Right cardiac atrium (tissue), 5 donors: ENCODE data around the gene ART5. TPM values are rescaled to one million over a fixed set of nuclear protein-coding genes. Genes with fewer than 3 reads are reported as not detected.
A peak's percentile ranks its signal among the peaks of the same experiment; 100 is the strongest.

Source experiments
- ATAC-seq, 2 donors: fragments of 200-7000 bp; cut with Tn5 transposase; one replicate each; pipeline versions ENCODE4 v1.8.0 to v1.9.1; 2020; ENCODE audit warnings: moderate library complexity in 2 of 2, mild to moderate bottlenecking in 1 of 2
- DNase-seq, 3 donors: peaks; one replicate each; pipeline ENCODE4 v3.0.0-alpha.2; 2020
- H3K27ac ChIP-seq: one replicate; pipeline ENCODE4 v1.5.1; 2013; ENCODE audit warnings: mild to moderate bottlenecking, low read length, control low read depth, moderate library complexity
- H3K27me3 ChIP-seq: one replicate; pipeline ENCODE4 v1.6.1; 2013; ENCODE audit not compliant: control insufficient read depth, insufficient read depth
- H3K4me1 ChIP-seq: one replicate; pipeline ENCODE4 v1.6.1; 2013; ENCODE audit warnings: low read length; ENCODE audit not compliant: control insufficient read depth, insufficient read depth
- H3K4me3 ChIP-seq: one replicate; pipeline ENCODE4 v1.5.1; 2013; ENCODE audit warnings: low read length, control low read depth
- H3K9me3 ChIP-seq: one replicate; pipeline ENCODE4 v1.6.1; 2013; ENCODE audit warnings: low read length; ENCODE audit not compliant: control insufficient read depth
- WGBS: extraction: QIAGEN DNeasy Blood & Tissue Kit; methylation state at CpG from one replicate; pipeline ENCODE4 v1.1.7; 2013; 5-methylcytosine and 5-hydroxymethylcytosine counted together
- intact Hi-C, 4 donors: fragments of 100-400 bp; cut with DNase I; formaldehyde crosslinking; loops; one replicate each; pipeline versions ENCODE4 v1.11.0 to v1.14.0; 2022 to 2023
- long read RNA-seq, 4 donors: library from polyadenylated mRNA; unstranded; transcript quantifications; one replicate each; pipeline ENCODE4 v2.0.0, GENCODE V29; 2020 to 2021
- polyA plus RNA-seq: library from polyadenylated mRNA; stranded (reverse); fragments of 200-250 nt; gene quantifications from one replicate; pipeline ENCODE4 v1.2.3, GENCODE V29; 2013
- total RNA-seq, 4 donors: library from RNA; stranded (reverse); fragmentation: NEBNext Ultra II Directional; extraction: Animal tissue kit (Norgen Biotek cat#: 25700); gene quantifications; one replicate each; pipeline ENCODE4 v1.2.1, GENCODE V29; 2021
- donor health status: healthy with polysubstance abuse.
- donor health status: DM: no; HTN: yes; CAD: no.
- donor health status: DM: no; HTN: no; CAD: no.
- donor health status: DM: no; HTN: yes; CAD: no; lungs with severe emphysema.
- donor health status: DM: yes; HTN: yes; CAD: no.

ART5 gene, protein sequence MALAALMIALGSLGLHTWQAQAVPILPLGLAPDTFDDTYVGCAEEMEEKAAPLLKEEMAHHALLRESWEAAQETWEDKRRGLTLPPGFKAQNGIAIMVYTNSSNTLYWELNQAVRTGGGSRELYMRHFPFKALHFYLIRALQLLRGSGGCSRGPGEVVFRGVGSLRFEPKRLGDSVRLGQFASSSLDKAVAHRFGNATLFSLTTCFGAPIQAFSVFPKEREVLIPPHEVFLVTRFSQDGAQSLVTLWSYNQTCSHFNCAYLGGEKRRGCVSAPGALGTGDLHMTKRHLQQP
- 1 to 10 TPM in 3 of 4 donors, under 1 TPM in 1; 0.47 to 2.5 (median 1.6) TPM for total RNA-seq
- polyA plus RNA-seq: 1.1 TPM
- long read RNA-seq, donor 1, partial matches to known transcripts: 2 of 4 reads
- long read RNA-seq, donor 1, other reads (novel, unspliced or antisense): 2 of 4 reads
- long read RNA-seq, donor 2, partial matches to known transcripts: 0 of 3 reads
- long read RNA-seq, donor 2, other reads (novel, unspliced or antisense): 1 of 3 reads
- long read RNA-seq, donor 3, partial matches to known transcripts: 0 of 2 reads
- long read RNA-seq, donor 3, other reads (novel, unspliced or antisense): 0 of 2 reads
- long read RNA-seq, donor 4, partial matches to known transcripts: 1 of 4 reads
- long read RNA-seq, donor 4, other reads (novel, unspliced or antisense): 1 of 4 reads

GRCh38 chr11:3641701-3642070 lies at the start of gene ART5:
Gene ART5 (minus strand): TSS chr11:3641992. CDS start chr11:3641862, 130 bp downstream.
- peak within 1 kb of the TSS; percentile 41 for H3K4me3 ChIP-seq
- DNase-seq: no peak
- H3K27me3 ChIP-seq: no peaks in the 10 kb centered on the region
- no peaks in the 10 kb centered on the region for H3K4me1 ChIP-seq
- H3K27ac ChIP-seq: no peak within 1 kb of the TSS
- 16% methylated on average over 21 of the region's 21 CpGs for WGBS
- no peaks in the 10 kb centered on the region for H3K9me3 ChIP-seq
- no peak for ATAC-seq
- intact Hi-C loops: no loop called here

DNA sequence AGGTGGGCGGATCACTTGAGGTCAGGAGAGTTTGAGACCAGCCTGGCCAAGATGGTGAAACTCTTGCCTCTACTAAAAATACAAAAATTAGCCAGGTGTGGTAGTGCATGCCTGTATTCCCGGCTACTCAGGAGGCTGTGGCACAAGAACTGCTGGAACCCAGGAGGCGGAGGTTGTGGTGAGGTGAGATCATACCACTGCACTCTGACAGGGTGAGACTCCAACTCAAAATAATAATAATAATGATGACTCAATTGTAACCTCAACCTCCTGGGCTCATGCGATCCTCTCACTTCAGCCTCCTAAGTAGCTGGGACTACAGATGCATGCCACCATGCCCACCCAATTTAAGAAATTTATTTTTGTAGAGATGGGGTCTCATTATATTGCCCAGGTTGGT lies 45.0 kb upstream of the ART5 start:
- Histone ChIP-seq H3K9me3 (no peaks in the 10 kb centered on the region), H3K4me1 (no peaks in the 10 kb centered on the region), H3K4me3 (no peak overlapping the region), H3K27ac (no peak overlapping the region), H3K27me3 (no peaks in the 10 kb centered on the region)
- no peak for ATAC-seq
- no peak for DNase-seq
- WGBS: 74% methylated on average over 4 of the region's 4 CpGs
- intact Hi-C loops: no loop called here

- no peaks in the 10 kb centered on the region for H3K4me1 ChIP-seq
- intact Hi-C loops: no loop called here
- H3K27me3 ChIP-seq: no peaks in the 10 kb centered on the region
- H3K4me3 ChIP-seq: no peak overlapping the region
- 58% methylated on average over 7 of the region's 7 CpGs for WGBS
- no peak overlapping the region for H3K27ac ChIP-seq
- no peaks in the 10 kb centered on the region for H3K9me3 ChIP-seq
- peak; percentile 59 to 74 for ATAC-seq
- no peak for DNase-seq
Observed at GRCh38 chr11:3685923-3686322, 44.1 kb upstream of the ART5 start.

GRCh38 chr11:3684819-3685172 lies 43.0 kb upstream of the ART5 start:
- Histone ChIP-seq H3K27ac (no peak overlapping the region), H3K4me3 (no peak overlapping the region), H3K9me3 (no peaks in the 10 kb centered on the region), H3K4me1 (no peaks in the 10 kb centered on the region), H3K27me3 (no peaks in the 10 kb centered on the region)
- DNase-seq (no peak), ATAC-seq (peak in 1 of 2 donors; percentile 16)
- WGBS: 49% methylated on average over 2 of the region's 2 CpGs
- intact Hi-C loops: no loop called here

- H3K27ac ChIP-seq: no peak overlapping the region
- H3K4me1 ChIP-seq: no peaks in the 10 kb centered on the region
- WGBS: 90% methylated on average over 12 of the region's 12 CpGs
- H3K27me3 ChIP-seq: no peaks in the 10 kb centered on the region
- no peak for ATAC-seq
- no peak for DNase-seq
- intact Hi-C loops: no loop called here
- H3K4me3 ChIP-seq: no peak overlapping the region
- no peaks in the 10 kb centered on the region for H3K9me3 ChIP-seq
Observed at GRCh38 chr11:3684129-3684818, 42.5 kb upstream of the ART5 start.

DNA sequence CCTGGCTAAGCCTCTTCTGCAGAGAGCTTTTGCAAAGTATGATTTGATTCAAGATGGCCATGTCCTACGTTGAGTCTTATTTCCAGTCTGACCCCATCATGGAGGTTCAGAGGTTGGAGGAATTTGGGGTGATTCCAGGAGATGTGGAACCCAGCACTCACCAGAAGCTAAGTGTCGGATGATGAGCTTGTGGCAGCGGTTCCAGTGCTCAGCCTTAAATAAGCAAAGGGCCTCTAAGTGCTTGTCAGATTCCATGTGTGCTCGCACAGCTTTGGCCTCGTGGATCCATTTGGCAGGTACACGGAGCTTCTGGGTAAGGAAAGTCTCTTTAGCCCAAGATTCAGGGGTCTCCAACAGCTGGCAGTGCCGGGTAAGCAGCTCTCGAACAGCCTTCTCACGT lies 41.2 kb upstream of the ART5 start:
- 69% methylated on average over 9 of the region's 9 CpGs for WGBS

GRCh38 chr11:3679077-3679476 lies 37.3 kb upstream of the ART5 start:
- no peaks in the 10 kb centered on the region for H3K4me1 ChIP-seq
- DNase-seq: no peak
- H3K4me3 ChIP-seq: no peak overlapping the region
- intact Hi-C loops: no loop called here
- 96% methylated on average over 3 of the region's 3 CpGs for WGBS
- ATAC-seq: no peak
- H3K27ac ChIP-seq: no peak overlapping the region
- no peaks in the 10 kb centered on the region for H3K9me3 ChIP-seq
- H3K27me3 ChIP-seq: no peaks in the 10 kb centered on the region

More for the DNA sequence above, 41.2 kb upstream of the ART5 start:
- Histone ChIP-seq H3K9me3 (no peaks in the 10 kb centered on the region), H3K27ac (peak overlapping the region; percentile 33), H3K4me1 (no peaks in the 10 kb centered on the region), H3K4me3 (no peak overlapping the region), H3K27me3 (no peaks in the 10 kb centered on the region)
- ATAC-seq: peak; percentile 34 to 85
- peak in 2 of 3 donors; percentile 71 to 73 for DNase-seq
- intact Hi-C loops: no loop called here

DNA sequence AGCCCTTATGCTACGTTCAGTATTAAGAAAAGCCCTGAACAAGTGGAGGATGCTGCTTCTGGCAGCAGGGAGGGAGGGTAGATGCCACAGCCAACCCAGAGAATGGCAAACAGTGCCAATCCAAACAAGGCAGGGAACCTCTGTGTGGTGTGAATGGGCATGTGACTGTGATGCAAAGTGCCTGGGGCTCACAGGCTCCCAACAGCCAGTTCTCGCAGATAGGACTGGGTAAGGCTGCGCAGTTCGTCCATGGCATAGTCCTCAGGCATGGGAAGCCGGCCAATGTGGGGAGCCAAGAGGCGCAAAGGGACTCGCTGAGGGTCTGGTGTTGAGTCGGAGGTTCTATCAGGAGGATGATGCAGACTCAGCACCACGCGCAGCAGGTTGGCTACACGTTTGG lies 34.2 kb upstream of the ART5 start:
- no peak overlapping the region for H3K4me3 ChIP-seq
- H3K9me3 ChIP-seq: no peaks in the 10 kb centered on the region
- H3K27me3 ChIP-seq: no peaks in the 10 kb centered on the region
- DNase-seq: no peak
- intact Hi-C loops: no loop called here
- no peak overlapping the region for H3K27ac ChIP-seq
- H3K4me1 ChIP-seq: no peaks in the 10 kb centered on the region
- 96% methylated on average over 11 of the region's 11 CpGs for WGBS
- peak in 1 of 2 donors; percentile 27 for ATAC-seq

- H3K27me3 ChIP-seq: no peaks in the 10 kb centered on the region
- no peak overlapping the region for H3K27ac ChIP-seq
- ATAC-seq: no peak
- intact Hi-C loops: no loop called here
- 100% methylated on average over 1 of the region's 1 CpG for WGBS
- H3K9me3 ChIP-seq: no peaks in the 10 kb centered on the region
- peaks cover 3% of the 10 kb centered on the region for H3K4me1 ChIP-seq
- no peak overlapping the region for H3K4me3 ChIP-seq
- no peak for DNase-seq
Observed at GRCh38 chr11:3674189-3674588, 32.4 kb upstream of the ART5 start.

DNA sequence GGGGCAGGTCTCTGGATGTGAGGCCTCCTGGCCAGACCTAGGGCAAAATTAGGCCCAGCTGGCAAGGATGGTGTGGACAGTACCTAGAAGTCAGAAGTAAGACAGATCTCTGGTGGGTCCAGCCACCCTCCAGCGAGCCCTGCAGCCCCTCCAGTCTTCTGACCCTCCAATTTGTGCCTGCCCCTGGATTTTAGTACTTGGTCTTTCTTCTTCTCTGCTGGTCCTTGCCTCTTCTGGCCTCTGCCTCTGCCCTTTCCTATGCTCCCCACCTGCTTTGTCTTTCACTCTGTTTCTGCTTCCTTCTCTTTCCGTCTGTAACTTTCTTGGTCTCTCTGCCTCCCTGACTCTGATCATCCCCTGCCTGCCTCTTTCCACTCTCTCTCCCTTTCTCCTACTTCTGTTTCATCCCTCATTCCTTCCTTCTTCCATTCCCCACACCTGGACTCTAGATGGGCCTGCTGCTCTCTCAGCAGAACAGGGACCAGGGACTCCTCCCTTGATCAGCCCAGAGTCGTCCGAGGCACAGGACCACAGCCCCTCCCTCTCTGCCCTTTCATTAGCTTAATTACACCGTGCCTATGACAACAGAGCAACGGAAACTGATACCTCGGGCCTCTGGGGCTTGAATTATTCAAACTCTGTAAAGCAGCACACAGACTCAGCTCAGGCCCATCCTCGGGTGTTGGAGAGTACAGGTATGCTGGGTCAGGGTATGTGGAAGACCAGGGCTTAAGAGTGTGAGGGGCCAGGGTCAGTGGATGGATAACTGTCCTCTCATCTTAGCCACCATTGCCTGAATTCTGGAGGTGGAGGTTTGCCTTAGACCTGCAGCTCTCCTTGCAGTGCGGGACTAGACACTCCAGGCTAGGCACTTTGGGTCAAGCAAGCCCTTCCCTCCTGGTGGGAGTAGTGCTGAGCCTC lies 29.8 kb upstream of the ART5 start, which contains the start of gene CHRNA10:
CHRNA10 (minus strand) TSS at position 51 of the 921 bp plus-strand sequence. CDS start 72 bp downstream, outside the sequence.
- intact Hi-C loops: no loop called here
- H3K4me1 ChIP-seq: peaks cover 3% of the 10 kb centered on the region
- ATAC-seq (no peak), DNase-seq (no peak)
- no peaks in the 10 kb centered on the region for H3K27me3 ChIP-seq
- no peak within 1 kb of the TSS for H3K27ac ChIP-seq
- no peaks in the 10 kb centered on the region for H3K9me3 ChIP-seq
- no peak within 1 kb of the TSS for H3K4me3 ChIP-seq
- WGBS: 79% methylated on average over 9 of the region's 9 CpGs
